Trophoblast cell (in vitro differentiated cells and primary cell): ENCODE results near the gene CDKAL1.

ENCODE experiments used
- DNase-seq, 2 donors: peaks; one replicate each; pipeline ENCODE4 v3.0.0-alpha.2; 2016
- H2AFZ ChIP-seq: 2 replicates; pipeline ENCODE4 v1.6.1; 2013; ENCODE audit warnings: low read length, moderate library complexity, mild to moderate bottlenecking; ENCODE audit not compliant: insufficient read depth, poor library complexity
- H2AK5ac ChIP-seq: 2 replicates; pipeline ENCODE4 v1.6.1; 2013; ENCODE audit warnings: mild to moderate bottlenecking, low read length
- H2BK120ac ChIP-seq: 2 replicates; pipeline ENCODE4 v1.6.1; 2013; ENCODE audit warnings: low read length, mild to moderate bottlenecking, moderate library complexity; ENCODE audit not compliant: insufficient read depth, poor library complexity
- H2BK12ac ChIP-seq: 2 replicates; pipeline ENCODE4 v1.6.1; 2013; ENCODE audit warnings: mild to moderate bottlenecking, low read length, moderate library complexity
- H2BK5ac ChIP-seq: 2 replicates; pipeline ENCODE4 v1.6.1; 2013; ENCODE audit warnings: low read length, low read depth, moderate library complexity, mild to moderate bottlenecking; ENCODE audit not compliant: poor library complexity
- H3K14ac ChIP-seq: 2 replicates; pipeline ENCODE4 v1.6.1; 2013; ENCODE audit warnings: mild to moderate bottlenecking, low read length
- H3K18ac ChIP-seq: 2 replicates; pipeline ENCODE4 v1.6.1; 2013; ENCODE audit warnings: mild to moderate bottlenecking, low read length
- H3K23ac ChIP-seq: 2 replicates; pipeline ENCODE4 v1.6.1; 2013; ENCODE audit warnings: low read length
- H3K27ac ChIP-seq: 2 replicates; pipeline ENCODE4 v1.5.1; 2013; ENCODE audit warnings: low read depth, mild to moderate bottlenecking, inconsistent platforms, low read length, moderate library complexity
- H3K27me3 ChIP-seq: 2 replicates; pipeline ENCODE4 v1.6.1; 2013; ENCODE audit warnings: inconsistent platforms, mild to moderate bottlenecking, low read length, moderate library complexity; ENCODE audit not compliant: insufficient read depth
- H3K36me3 ChIP-seq, 2 experiments: 1 replicate in 1 of 2; 2 replicates in 1 of 2; pipeline ENCODE4 v1.6.1; 2013; ENCODE audit warnings: low read length in 2 of 2, mild to moderate bottlenecking in 2 of 2, moderate library complexity in 1 of 2; ENCODE audit not compliant: insufficient read depth in 2 of 2, control insufficient read depth in 1 of 2
- H3K4ac ChIP-seq: 2 replicates; pipeline ENCODE4 v1.6.1; 2013; ENCODE audit warnings: low read depth, mild to moderate bottlenecking, low read length, moderate library complexity
- H3K4me1 ChIP-seq, 2 experiments: 1 replicate in 1 of 2; 2 replicates in 1 of 2; pipeline ENCODE4 v1.6.1; 2013; ENCODE audit warnings: low read length in 2 of 2, mild to moderate bottlenecking in 2 of 2, moderate library complexity in 1 of 2; ENCODE audit not compliant: insufficient read depth in 2 of 2, control insufficient read depth in 1 of 2
- H3K4me2 ChIP-seq: 2 replicates; pipeline ENCODE4 v1.6.1; 2013; ENCODE audit warnings: inconsistent platforms, mild to moderate bottlenecking, low read length, moderate library complexity
- H3K4me3 ChIP-seq: 2 replicates; pipeline ENCODE4 v1.5.1; 2013; ENCODE audit warnings: mild to moderate bottlenecking, low read depth, low read length, inconsistent platforms
- H3K79me1 ChIP-seq: one replicate; pipeline ENCODE4 v1.6.1; 2013; ENCODE audit warnings: low read length
- H3K79me2 ChIP-seq: 2 replicates; pipeline ENCODE4 v1.6.1; 2013; ENCODE audit warnings: low read length, mild to moderate bottlenecking; ENCODE audit not compliant: control insufficient read depth, insufficient read depth, poor library complexity
- H3K9ac ChIP-seq: 2 replicates; pipeline ENCODE4 v1.6.1; 2013; ENCODE audit warnings: mild to moderate bottlenecking, low read length
- H3K9me3 ChIP-seq: 2 replicates; pipeline ENCODE4 v1.6.1; 2013; ENCODE audit warnings: low read depth, mild to moderate bottlenecking, control low read depth, inconsistent platforms, low read length; ENCODE audit not compliant: insufficient read depth
- H4K12ac ChIP-seq: 2 replicates; pipeline ENCODE4 v1.6.1; 2013; ENCODE audit warnings: low read depth, mild to moderate bottlenecking, low read length, moderate library complexity
- H4K8ac ChIP-seq: 2 replicates; pipeline ENCODE4 v1.6.1; 2013; ENCODE audit warnings: low read depth, mild to moderate bottlenecking, low read length, moderate library complexity
- H4K91ac ChIP-seq: one replicate; pipeline ENCODE4 v1.6.1; 2013; ENCODE audit warnings: low read depth, mild to moderate bottlenecking, low read length, moderate library complexity
- WGBS: extraction: QIAGEN DNeasy Blood & Tissue Kit; methylation state at CpG from one replicate; pipeline ENCODE4 v1.1.7; 2013; ENCODE audit warnings: missing lambda C conversion rate; ENCODE audit not compliant: insufficient read length, insufficient coverage; ENCODE audit errors: extremely low coverage; 5-methylcytosine and 5-hydroxymethylcytosine counted together

The CDKAL1 gene

DNA sequence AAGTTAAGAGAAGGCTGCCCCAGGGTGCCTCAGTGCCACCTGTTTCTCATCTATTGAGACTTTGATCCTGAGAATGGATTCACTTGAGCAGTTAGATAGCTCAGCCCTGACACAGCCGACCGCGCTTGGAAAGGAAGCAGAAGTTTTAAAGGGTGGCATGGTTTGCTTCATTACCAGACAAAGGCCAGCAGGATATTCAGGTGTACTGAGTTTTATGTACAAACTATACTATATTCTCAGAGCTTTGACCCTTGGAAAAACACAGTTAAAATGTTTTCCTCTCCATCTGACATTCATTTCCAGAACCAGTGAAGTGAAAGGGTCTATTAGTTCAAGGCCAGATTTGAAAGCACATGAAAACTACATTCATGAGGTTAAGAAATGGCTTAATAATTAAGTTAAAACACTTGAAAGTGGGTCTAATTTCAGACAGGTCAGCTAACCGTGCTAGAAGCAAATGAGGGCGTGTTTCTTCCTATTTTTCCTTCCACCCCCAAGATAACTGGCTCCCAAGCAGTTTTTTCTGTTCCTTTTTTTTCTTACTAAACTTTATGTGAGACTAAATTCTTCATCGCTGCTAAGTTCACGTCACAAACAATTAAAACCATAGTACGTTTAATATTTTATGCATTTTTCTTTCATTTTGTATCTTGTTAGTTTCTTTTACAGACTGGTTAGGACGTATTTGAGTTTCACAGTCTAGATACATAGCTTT, 674.0 kb downstream of the CDKAL1 start:
- no peak for DNase-seq
- Histone ChIP-seq H3K4ac (no peak overlapping the region), H4K12ac (no peak overlapping the region), H2BK5ac (no peak overlapping the region), H2BK120ac (no peak overlapping the region), H3K36me3 (no peaks in the 10 kb centered on the region), H3K27ac (no peak overlapping the region), H3K79me2 (no peaks in the 10 kb centered on the region), H3K4me3 (no peak overlapping the region), H4K91ac (no peak overlapping the region), H4K8ac (no peak overlapping the region), H3K9me3 (no peaks in the 10 kb centered on the region), H3K23ac (no peak overlapping the region), H2BK12ac (no peak overlapping the region), H3K14ac (no peak overlapping the region), H3K4me2 (no peak overlapping the region), H2AFZ (no peak overlapping the region), H2AK5ac (no peak overlapping the region), H3K18ac (no peak overlapping the region), H3K4me1 (peaks cover 0 to 8% of the 10 kb centered on the region in 2 experiments), H3K9ac (no peak overlapping the region), H3K79me1 (no peaks in the 10 kb centered on the region), H3K27me3 (no peaks in the 10 kb centered on the region)
- no CpG with 5 or more reads among the region's 9 CpGs for WGBS

DNA sequence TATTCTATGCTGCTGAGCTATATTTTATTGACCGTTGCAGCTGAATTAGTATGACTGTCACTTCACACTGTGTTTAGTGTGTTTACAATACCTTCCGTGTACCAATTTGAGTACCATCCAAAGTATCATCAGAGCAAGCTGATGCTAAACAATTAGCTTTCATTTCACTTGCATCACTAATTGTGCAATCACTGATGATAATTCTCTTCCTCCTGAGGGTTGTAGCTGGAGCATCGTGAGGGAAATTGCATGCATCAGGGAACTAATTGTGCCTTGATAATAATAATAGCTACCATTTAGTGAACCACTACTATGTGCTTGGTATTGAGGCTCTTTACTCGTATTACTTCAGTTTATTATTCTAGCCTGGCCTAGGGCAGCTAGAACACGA, 674.5 kb downstream of the CDKAL1 start:
- Histone ChIP-seq H4K12ac (no peak overlapping the region), H3K79me2 (no peaks in the 10 kb centered on the region), H4K91ac (no peak overlapping the region), H2BK120ac (no peak overlapping the region), H3K9ac (no peak overlapping the region), H3K9me3 (no peaks in the 10 kb centered on the region), H4K8ac (no peak overlapping the region), H3K4ac (no peak overlapping the region), H3K23ac (no peak overlapping the region), H2BK12ac (no peak overlapping the region), H3K36me3 (no peaks in the 10 kb centered on the region), H2BK5ac (no peak overlapping the region), H3K27me3 (no peaks in the 10 kb centered on the region), H3K4me3 (no peak overlapping the region), H3K14ac (no peak overlapping the region), H3K27ac (no peak overlapping the region), H3K79me1 (no peaks in the 10 kb centered on the region), H3K18ac (no peak overlapping the region), H2AFZ (no peak overlapping the region), H3K4me1 (peaks cover 0 to 8% of the 10 kb centered on the region in 2 experiments), H2AK5ac (no peak overlapping the region), H3K4me2 (no peak overlapping the region)
- DNase-seq: no peak
- no CpG with 5 or more reads among the region's 5 CpGs for WGBS

DNA sequence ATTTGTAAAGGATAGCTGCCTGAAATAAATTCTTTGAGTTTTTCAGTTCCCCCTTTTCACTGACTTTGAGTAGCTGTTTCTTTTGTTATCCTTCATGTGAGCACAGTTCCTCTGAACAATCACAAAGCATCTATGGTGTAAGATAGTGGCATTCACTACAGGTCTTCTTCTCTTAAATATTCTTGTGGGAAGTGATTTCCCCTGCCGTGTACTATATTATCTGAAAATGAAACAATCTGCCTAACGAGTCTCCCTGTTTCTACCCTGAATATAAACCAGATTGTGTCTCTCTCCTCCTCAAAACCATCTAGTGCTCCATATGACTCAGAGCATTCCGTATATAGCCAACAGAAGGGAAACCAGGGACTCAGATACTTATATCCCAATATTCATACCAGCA, 679.2 kb downstream of the CDKAL1 start:
- Histone ChIP-seq H3K4me1 (peaks cover 0 to 8% of the 10 kb centered on the region in 2 experiments), H4K91ac (no peak overlapping the region), H2BK5ac (no peak overlapping the region), H3K27me3 (no peaks in the 10 kb centered on the region), H3K9ac (no peak overlapping the region), H3K27ac (no peak overlapping the region), H3K79me2 (no peaks in the 10 kb centered on the region), H3K79me1 (no peaks in the 10 kb centered on the region), H2AFZ (no peak overlapping the region), H3K4me2 (no peak overlapping the region), H4K8ac (no peak overlapping the region), H2AK5ac (no peak overlapping the region), H2BK12ac (no peak overlapping the region), H3K18ac (no peak overlapping the region), H2BK120ac (no peak overlapping the region), H4K12ac (no peak overlapping the region), H3K4ac (no peak overlapping the region), H3K4me3 (no peak overlapping the region), H3K23ac (no peak overlapping the region), H3K9me3 (no peaks in the 10 kb centered on the region), H3K36me3 (no peaks in the 10 kb centered on the region), H3K14ac (no peak overlapping the region)
- DNase-seq: no peak
- WGBS: no CpG with 5 or more reads among the region's 3 CpGs

DNA sequence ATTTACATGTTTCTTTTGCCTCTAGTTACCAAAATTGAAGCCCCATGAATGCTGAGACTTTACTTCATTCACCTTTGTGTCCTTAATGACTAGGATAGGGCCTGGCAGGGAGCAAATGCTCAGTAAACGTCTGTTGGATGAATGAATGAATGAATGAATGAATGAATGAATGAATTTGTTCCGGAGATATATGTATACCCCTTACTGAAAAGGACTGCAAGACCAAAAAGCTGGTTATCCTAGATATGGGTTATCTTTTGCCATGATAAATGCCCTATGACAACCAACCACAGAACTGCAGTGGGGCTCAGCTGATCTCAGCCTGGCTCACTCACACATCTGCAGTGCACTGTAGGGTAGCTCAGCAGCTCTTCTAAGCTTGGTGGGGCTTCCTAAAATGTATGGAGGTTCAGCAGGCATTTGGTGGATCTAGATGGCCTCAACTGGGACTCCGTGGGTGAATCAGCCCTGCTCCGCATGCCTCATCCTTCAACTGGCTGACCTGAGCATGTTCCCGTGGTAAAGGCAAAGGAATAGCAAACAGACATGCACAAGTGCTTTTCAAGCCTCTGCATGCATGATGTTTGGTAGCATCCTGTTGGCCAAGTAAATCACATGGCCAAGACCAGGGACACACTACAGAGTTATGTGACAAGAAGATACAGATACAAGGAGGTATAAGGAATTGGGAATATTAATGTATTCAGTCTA, 680.6 kb downstream of the CDKAL1 start:
- Histone ChIP-seq H3K4ac (no peak overlapping the region), H3K4me3 (no peak overlapping the region), H4K12ac (no peak overlapping the region), H3K79me1 (no peaks in the 10 kb centered on the region), H3K18ac (no peak overlapping the region), H3K9me3 (no peaks in the 10 kb centered on the region), H2AK5ac (no peak overlapping the region), H2BK5ac (no peak overlapping the region), H3K9ac (no peak overlapping the region), H4K8ac (no peak overlapping the region), H3K4me1 (peaks cover 0 to 8% of the 10 kb centered on the region in 2 experiments), H3K79me2 (no peaks in the 10 kb centered on the region), H3K27me3 (no peaks in the 10 kb centered on the region), H3K27ac (no peak overlapping the region), H3K23ac (no peak overlapping the region), H2BK120ac (no peak overlapping the region), H3K4me2 (no peak overlapping the region), H2AFZ (no peak overlapping the region), H4K91ac (no peak overlapping the region), H2BK12ac (no peak overlapping the region), H3K36me3 (no peaks in the 10 kb centered on the region), H3K14ac (no peak overlapping the region)
- no peak for DNase-seq
- no CpG with 5 or more reads among the region's 5 CpGs for WGBS
